WI38 (cell line): ENCODE measurements around the gene UNC50.

Experiments used
- H3K4me3 ChIP-seq: 2 replicates; pipeline ENCODE4 v1.5.1; 2011; ENCODE audit warnings: low read depth, mild to moderate bottlenecking, control low read depth, low read length
- TF ChIP-seq, protein P1 (sequence below): IDR thresholded peaks from 2 replicates; pipeline ENCODE4 v1.5.1; 2012; ENCODE audit warnings: low read depth, mild to moderate bottlenecking, control low read depth, low read length

Gene UNC50, protein sequence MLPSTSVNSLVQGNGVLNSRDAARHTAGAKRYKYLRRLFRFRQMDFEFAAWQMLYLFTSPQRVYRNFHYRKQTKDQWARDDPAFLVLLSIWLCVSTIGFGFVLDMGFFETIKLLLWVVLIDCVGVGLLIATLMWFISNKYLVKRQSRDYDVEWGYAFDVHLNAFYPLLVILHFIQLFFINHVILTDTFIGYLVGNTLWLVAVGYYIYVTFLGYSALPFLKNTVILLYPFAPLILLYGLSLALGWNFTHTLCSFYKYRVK

DNA sequence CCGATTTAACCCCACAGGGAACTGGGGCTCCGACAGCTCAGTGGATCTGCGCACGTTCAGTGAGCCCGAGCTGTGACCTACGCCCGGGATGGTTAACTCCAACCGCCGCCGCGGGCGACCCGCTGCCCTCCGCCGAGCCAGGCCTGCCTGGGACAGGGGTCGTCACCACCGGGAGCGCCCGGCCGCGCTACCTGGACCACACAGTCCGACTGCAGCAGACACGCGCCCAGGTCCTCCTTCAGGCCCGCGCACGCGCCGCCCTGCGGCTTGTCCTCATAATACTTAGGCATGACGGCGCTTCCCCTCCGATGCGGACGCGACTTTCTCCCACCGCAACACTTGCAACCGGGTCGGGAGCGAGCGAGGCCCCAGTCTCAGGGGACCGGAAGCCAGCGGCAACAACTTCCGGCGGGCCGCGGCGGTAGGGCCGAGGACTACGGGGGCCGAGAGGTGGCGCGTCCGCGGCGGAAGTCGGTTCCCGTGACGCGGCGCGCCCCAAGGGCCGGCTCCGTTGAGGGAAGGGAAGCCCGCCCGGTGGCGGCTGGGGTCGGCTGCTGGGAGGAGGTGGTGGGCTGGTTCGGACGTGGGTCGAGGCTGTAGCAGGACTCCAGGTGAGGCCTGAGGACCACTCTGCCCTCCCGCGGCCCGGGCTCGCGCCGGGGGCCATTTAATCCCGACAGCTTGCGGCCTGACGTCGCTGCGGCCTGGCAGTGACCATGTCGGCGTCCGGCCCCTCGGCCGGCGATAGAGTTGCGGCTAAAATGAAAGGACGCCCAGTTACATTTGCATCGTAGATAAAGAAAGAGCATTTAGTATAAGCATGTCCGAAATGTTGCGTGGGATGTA, at the start of gene UNC50, which contains the start of gene COA5:
UNC50 (plus strand) TSS at position 474 of the 846 bp plus-strand sequence. CDS start 1,171 bp downstream, outside the sequence.
COA5 (minus strand) TSS at position 397 of the 846 bp plus-strand sequence; CDS start at position 290, 107 bp downstream.
- TF ChIP-seq, protein P1, sequence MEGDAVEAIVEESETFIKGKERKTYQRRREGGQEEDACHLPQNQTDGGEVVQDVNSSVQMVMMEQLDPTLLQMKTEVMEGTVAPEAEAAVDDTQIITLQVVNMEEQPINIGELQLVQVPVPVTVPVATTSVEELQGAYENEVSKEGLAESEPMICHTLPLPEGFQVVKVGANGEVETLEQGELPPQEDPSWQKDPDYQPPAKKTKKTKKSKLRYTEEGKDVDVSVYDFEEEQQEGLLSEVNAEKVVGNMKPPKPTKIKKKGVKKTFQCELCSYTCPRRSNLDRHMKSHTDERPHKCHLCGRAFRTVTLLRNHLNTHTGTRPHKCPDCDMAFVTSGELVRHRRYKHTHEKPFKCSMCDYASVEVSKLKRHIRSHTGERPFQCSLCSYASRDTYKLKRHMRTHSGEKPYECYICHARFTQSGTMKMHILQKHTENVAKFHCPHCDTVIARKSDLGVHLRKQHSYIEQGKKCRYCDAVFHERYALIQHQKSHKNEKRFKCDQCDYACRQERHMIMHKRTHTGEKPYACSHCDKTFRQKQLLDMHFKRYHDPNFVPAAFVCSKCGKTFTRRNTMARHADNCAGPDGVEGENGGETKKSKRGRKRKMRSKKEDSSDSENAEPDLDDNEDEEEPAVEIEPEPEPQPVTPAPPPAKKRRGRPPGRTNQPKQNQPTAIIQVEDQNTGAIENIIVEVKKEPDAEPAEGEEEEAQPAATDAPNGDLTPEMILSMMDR, result no peak
- H3K4me3 ChIP-seq, result peak within 1 kb of the TSS; percentile 79

DNA sequence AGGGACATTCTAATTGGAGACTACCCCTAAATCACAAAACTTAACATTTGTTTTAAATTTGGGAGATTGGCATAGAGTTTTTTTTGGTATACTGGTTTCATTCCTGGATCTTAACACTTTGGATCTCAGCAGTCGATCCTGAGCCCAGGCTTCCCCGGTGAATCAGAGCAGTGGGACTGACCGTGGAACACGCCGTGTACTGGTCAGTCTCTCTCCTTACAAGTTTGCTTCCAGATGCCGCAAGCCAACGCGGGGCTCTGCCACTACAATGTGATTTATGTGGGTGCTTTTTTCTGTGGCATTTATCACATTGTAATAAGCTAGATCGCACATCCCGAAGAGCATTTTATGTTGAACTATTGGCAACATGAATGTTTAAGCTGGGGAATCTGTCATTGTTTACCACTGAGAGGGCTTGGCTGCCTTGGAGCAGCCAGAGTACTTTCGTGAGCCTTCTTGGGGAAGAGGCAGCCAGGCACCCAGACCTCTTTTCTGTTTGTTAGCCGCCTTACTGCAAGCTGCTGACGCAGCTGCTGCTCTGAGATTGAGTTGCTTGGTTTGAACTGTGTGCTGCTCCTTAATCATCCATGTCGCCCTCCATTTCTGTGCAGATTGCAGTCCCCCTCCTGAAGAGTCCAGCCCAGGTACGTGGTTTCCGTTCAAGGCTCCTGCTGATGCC, 49.4 kb upstream of the UNC50 start:
- TF ChIP-seq, protein P1, result no peak
- H3K4me3 ChIP-seq, result no peak overlapping the region

DNA sequence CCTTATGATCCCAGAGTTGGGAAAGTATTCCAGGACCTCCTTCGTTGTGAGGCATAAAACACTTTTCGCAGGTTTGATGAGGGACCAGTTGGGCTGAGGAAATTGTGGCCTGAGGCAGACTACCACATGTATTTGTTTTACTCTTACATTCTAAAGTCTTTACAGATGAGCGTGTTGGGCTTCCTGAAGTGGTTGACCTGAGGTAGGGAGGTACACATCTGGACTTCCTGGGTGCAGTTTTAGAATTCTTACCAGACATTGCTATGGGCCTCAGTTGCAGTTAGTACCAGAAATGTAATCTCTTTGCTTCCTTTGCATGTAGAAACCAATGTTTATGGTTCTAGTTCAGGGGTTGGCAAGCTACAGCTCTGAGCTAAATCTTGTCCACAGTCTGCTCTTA, 48.8 kb upstream of the UNC50 start:
- TF ChIP-seq, protein P1, result no peak
- no peak overlapping the region for H3K4me3 ChIP-seq

DNA sequence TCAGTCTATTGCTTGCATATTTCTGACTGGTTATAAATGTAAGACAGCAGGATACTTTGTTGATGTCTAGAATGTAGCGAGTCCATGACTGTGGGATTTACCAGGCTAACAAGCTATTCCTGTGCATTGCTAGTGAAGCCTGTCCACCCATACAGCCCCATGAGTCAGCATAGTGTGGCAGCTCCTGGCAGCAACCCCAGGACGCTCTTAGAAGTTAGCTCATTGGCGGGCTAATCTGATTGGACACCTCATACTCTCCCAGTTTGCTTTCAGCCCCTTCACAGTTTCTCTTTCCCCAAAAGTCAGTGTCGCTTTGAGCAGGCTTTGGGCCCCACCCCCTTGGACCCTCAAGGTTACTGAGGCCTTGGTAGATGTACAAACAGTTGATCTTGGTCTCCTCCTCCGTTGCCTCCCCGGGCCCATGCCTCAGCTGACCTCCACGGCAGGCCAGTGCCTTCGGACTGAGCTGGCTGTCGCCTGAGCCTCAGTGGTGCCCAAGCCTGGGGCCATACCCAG, 48.1 kb upstream of the UNC50 start:
- no peak overlapping the region for H3K4me3 ChIP-seq
- TF ChIP-seq, protein P1, result no peak

DNA sequence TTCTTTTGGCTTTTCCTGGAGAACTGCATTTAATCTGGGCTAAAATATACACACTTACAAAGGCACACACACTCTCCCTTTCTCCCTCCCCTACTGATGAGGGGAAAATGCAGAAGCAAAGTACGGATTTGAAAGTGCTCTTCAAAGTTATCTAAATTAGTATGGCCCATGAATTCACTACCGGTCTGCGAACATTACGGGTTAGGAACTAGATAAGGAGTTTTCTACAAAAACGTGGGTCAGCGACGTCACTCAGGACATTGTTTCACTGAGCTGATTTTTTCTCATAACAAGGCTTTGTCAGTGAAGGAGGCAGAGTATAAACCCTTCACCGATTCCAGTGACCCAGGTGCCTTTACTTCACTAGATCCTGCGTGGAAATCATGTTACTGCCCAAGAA, 47.4 kb upstream of the UNC50 start:
- TF ChIP-seq, protein P1, result no peak

DNA sequence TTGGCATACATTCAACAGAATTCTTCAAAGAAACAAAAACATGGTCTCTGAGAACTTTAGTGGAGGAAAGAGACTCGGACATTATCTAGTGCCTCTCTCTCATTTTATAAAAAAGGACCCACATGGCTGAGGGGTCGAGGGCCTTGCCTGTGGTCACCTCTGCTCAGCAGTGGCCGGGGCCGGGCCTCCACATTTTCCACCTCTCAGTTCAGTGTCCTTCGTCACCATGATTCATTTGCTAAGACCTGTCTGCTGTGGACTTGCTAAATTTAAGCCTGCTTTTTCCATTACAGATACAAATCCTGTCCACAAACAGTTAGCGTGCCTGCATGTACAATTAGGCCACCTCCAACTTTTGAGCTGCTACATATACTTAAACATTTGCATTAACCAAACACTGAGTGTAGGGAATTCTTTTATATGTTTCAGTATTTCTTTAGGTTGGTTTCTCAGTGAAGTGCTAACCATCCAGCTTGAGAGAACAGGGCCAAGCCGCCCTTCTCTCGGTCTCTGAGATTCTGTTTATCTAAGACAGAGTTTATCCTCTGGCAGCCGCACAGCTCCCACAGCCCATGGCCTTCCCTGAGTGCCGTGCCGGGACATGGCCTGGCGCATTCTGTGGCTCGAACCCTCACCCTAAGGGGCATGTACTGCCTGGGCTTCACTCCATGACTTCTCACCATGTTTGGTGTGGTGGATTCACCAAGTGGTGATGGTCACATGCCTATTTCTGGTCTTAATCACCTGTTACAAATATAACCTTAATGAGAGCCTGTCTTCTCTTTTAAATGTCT, 46.3 kb upstream of the UNC50 start:
- no peak overlapping the region for H3K4me3 ChIP-seq
- TF ChIP-seq, protein P1, result no peak

More for the DNA sequence above, 47.4 kb upstream of the UNC50 start:
- H3K4me3 ChIP-seq, result no peak overlapping the region
